NB4 (cell line): Measurements from ENCODE around the gene KCNIP4.

Experiments used
- DNase-seq: peaks from one replicate; pipeline ENCODE4 v3.0.0; 2010; ENCODE audit warnings: low read depth
- H3K4me3 ChIP-seq: one replicate; pipeline ENCODE4 v1.5.1; 2011; ENCODE audit warnings: mild to moderate bottlenecking, low read depth, low read length, moderate library complexity
- MYC ChIP-seq: IDR thresholded peaks from 2 replicates; pipeline ENCODE4 v1.6.1; 2011; ENCODE audit warnings: low read depth, low read length
- POLR2A ChIP-seq: IDR thresholded peaks from 2 replicates; pipeline ENCODE4 v1.6.1; 2011; ENCODE audit warnings: mild to moderate bottlenecking; ENCODE audit not compliant: insufficient read length; ENCODE audit errors: extremely low read depth
- TF ChIP-seq, protein P1 (sequence below): IDR thresholded peaks from one replicate; pipeline ENCODE4 v1.5.1; 2012; ENCODE audit warnings: low read depth, low read length
- TF ChIP-seq, protein P2 (sequence below): IDR thresholded peaks from 2 replicates; pipeline ENCODE4 v1.6.1; 2011; ENCODE audit warnings: low read depth, low read length

The KCNIP4 gene

DNA sequence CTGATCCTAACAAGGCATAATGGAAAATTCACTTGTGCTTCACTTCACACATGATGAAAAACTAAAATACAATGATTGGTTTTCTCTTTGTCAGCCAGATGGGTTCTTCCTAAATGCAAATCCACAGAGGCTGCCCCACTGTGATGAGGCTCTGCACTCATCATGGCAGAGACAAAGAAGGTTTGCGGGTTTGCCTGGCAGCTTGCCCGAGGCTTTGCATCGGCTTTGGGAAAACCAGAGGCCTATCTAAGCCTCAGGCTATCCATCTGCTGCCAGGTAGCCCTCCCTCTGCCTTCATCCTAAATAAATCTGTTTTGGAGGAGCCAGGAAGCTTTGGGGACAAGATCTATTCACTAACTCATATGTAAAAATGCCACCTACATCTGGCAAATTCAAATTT lies 1004.1 kb downstream of the KCNIP4 start:
- TF ChIP-seq MYC (no peak), POLR2A (no peak)
- TF ChIP-seq, protein P1, sequence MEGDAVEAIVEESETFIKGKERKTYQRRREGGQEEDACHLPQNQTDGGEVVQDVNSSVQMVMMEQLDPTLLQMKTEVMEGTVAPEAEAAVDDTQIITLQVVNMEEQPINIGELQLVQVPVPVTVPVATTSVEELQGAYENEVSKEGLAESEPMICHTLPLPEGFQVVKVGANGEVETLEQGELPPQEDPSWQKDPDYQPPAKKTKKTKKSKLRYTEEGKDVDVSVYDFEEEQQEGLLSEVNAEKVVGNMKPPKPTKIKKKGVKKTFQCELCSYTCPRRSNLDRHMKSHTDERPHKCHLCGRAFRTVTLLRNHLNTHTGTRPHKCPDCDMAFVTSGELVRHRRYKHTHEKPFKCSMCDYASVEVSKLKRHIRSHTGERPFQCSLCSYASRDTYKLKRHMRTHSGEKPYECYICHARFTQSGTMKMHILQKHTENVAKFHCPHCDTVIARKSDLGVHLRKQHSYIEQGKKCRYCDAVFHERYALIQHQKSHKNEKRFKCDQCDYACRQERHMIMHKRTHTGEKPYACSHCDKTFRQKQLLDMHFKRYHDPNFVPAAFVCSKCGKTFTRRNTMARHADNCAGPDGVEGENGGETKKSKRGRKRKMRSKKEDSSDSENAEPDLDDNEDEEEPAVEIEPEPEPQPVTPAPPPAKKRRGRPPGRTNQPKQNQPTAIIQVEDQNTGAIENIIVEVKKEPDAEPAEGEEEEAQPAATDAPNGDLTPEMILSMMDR, result no peak
- TF ChIP-seq, protein P2, sequence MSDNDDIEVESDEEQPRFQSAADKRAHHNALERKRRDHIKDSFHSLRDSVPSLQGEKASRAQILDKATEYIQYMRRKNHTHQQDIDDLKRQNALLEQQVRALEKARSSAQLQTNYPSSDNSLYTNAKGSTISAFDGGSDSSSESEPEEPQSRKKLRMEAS, result no peak
- DNase-seq, result no peak
- no peak overlapping the region for H3K4me3 ChIP-seq

DNA sequence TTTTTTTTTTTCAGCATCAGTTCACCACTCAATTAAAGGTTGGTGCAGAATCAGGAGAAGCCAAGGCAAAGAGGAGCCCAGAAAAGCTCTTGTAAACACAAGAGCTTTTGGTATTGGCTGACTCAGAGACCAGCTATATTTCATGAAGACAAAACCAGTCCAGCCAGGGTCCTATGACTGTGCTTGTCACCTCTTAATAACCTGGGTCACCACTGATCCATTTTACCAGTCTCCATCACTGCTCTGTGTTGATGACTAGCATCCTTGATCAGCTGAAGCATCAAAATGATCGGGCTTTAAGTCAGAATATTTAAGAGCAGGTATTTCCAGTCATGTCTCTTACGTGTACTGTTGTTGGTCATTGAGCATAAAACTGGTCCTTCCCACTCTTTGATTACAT lies 1010.4 kb downstream of the KCNIP4 start:
- no peak for DNase-seq
- no peak overlapping the region for H3K4me3 ChIP-seq
- TF ChIP-seq POLR2A, result no peak
- TF ChIP-seq MYC, result no peak
- TF ChIP-seq, protein P1, result no peak
- TF ChIP-seq, protein P2, result no peak

DNA sequence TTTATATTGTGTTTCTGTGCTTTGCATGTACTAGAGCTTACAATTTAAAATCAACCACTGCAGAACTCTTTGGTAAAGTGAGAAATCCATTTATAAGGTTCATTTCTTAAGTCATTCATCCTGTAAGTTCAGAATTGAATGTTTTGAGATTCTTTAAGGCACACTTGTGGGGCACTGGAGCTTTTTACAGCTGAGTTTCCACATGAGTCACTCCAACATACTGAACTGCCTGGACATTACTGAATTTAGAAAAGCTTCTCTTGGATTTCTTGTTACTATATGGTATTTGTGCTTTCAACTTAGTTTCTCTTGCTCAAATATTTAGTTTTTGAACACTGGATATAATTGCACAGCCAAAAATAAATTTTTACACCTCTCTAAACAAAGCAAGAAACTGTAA lies 1022.0 kb downstream of the KCNIP4 start:
- no peak for DNase-seq
- H3K4me3 ChIP-seq, result no peak overlapping the region
- TF ChIP-seq POLR2A, result no peak
- no peak for TF ChIP-seq MYC
- TF ChIP-seq, protein P2, result no peak
- TF ChIP-seq, protein P1, result no peak

DNA sequence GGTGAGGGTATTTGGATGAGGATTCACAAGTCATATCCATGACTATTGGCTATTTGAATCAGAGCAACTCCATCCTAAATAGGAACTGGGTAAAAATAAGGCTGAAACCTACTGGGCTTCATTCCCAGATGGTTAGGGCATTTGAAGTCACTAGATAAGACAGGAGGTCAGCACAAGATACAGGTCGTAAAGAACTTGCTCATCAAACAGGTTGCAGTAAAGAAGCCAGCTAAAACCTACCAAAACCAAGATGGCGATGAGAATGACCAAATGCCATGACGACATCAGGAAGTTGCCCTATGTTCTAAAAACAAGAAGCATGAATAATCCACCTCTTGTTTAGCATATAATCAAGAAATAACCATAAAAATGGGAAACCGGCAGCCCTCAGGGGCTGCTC lies 1023.4 kb downstream of the KCNIP4 start:
- no peak overlapping the region for H3K4me3 ChIP-seq
- TF ChIP-seq, protein P1, result no peak
- TF ChIP-seq MYC, result no peak
- TF ChIP-seq, protein P2, result no peak
- TF ChIP-seq POLR2A, result no peak
- no peak for DNase-seq

DNA sequence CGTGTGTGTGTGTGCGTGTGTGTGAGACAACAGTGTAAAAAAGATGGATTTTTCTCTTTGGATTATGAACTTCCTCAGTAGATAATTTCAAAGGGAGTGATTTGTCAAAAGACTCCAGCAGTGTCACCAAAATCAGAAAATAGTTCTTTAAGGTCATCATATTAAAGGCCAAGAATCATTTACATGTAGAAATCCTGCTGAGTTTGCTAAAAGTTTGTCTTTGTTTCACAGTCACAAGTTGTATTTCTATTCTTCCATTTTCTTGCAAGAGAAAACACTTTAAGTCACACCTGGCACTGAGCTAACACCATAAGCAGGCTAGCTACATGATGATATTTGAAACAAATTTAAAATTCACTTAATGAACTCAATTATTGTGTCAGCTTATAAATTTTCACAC lies 1025.6 kb downstream of the KCNIP4 start:
- TF ChIP-seq, protein P1, result no peak
- no peak for TF ChIP-seq POLR2A
- TF ChIP-seq, protein P2, result no peak
- no peak for TF ChIP-seq MYC
- H3K4me3 ChIP-seq, result no peak overlapping the region
- DNase-seq, result no peak

DNA sequence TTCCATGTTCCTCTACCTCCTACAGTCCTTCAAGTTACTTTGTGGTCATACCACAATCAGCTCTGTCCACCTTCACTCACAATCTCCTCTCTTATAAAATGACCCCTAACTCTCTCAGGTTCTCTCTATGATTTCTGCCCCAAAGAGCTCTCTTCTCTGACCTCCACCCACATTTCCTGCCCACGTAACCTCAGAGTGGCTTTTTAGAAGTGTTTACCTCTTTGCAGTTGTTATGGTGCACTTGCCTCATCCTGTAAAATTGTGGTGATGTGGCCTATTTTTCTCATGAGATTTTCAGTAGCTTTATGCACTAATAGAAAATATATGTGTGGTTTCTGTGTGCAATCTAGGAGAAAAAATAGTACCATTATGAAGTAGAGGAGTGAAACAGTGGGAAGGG lies 1032.5 kb downstream of the KCNIP4 start:
- TF ChIP-seq MYC (no peak), POLR2A (no peak)
- TF ChIP-seq, protein P1, result no peak
- TF ChIP-seq, protein P2, result no peak
- no peak overlapping the region for H3K4me3 ChIP-seq
- DNase-seq, result no peak
